Neutrophil (primary cell): ENCODE measurements around the gene KLHL4.

Experiments
- H3K27ac ChIP-seq: fragments of 200-600 bp; sonication (generic); 2 replicates; pipeline ENCODE4 v1.5.1; 2016; ENCODE audit warnings: mild to moderate bottlenecking, moderate library complexity
- H3K27me3 ChIP-seq: fragments of 200-600 bp; sonication (generic); 2 replicates; pipeline ENCODE4 v1.6.0; 2016; ENCODE audit warnings: mild to moderate bottlenecking
- H3K36me3 ChIP-seq: fragments of 200-600 bp; sonication (generic); 2 replicates; pipeline ENCODE4 v1.5.1; 2017
- H3K4me1 ChIP-seq, 2 experiments: fragments of 200-600 bp in 1 of 2; sonication (generic) in 1 of 2; 1 replicate in 1 of 2; 2 replicates in 1 of 2; pipeline versions ENCODE4 v1.5.1 to v1.6.1; 2013 to 2016; ENCODE audit warnings: low read depth in 1 of 2, low read length in 1 of 2, mild to moderate bottlenecking in 1 of 2, moderate library complexity in 1 of 2; ENCODE audit not compliant: control insufficient read depth in 1 of 2, insufficient read depth in 1 of 2
- H3K4me3 ChIP-seq, 2 experiments: fragments of 200-600 bp in 1 of 2; sonication (generic) in 1 of 2; 1 replicate in 1 of 2; 2 replicates in 1 of 2; pipeline ENCODE4 v1.5.1; 2013 to 2016; ENCODE audit warnings: low read depth in 1 of 2, low read length in 1 of 2, mild to moderate bottlenecking in 1 of 2, moderate library complexity in 1 of 2
- H3K9me3 ChIP-seq: fragments of 200-600 bp; sonication (generic); 2 replicates; pipeline ENCODE4 v1.5.1; 2016
- CTCF ChIP-seq: fragments of 200-600 bp; sonication (generic); IDR thresholded peaks from 2 replicates; pipeline ENCODE4 v1.5.1; 2016; ENCODE audit warnings: antibody characterized with exemption

KLHL4 gene

DNA sequence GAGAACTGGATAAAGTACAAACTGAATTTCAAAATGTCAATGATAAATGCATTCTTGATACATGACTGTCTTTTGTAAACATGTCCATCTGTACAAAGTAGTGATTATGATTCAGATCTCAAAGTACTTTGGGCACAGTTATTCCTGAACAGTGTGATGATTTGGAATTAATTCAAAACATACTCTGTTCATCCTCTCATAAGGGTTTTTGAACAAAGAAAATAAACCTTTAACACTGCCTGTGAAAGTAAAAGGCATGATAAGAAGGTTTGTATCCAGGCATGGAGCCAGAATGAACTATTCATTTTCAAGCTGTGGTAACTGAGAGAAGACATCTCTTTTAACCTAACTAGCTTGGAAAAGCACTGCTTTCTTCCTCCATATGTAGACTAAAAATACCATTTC is 883 bp upstream of the KLHL4 start:
- Histone ChIP-seq H3K4me1 (no peaks in the 10 kb centered on the region), H3K9me3 (no peaks in the 10 kb centered on the region), H3K4me3 (no peak overlapping the region), H3K36me3 (no peaks in the 10 kb centered on the region), H3K27me3 (no peaks in the 10 kb centered on the region), H3K27ac (no peak overlapping the region)
- TF ChIP-seq CTCF = no peak

- H3K27ac ChIP-seq = no peak overlapping the region
- no peaks in the 10 kb centered on the region for H3K27me3 ChIP-seq
- no peaks in the 10 kb centered on the region for H3K4me1 ChIP-seq
- TF ChIP-seq CTCF = no peak
- no peaks in the 10 kb centered on the region for H3K36me3 ChIP-seq
- H3K4me3 ChIP-seq = no peak overlapping the region
- H3K9me3 ChIP-seq = no peaks in the 10 kb centered on the region
Observed at GRCh38 chrX:87518504-87518903, 902 bp downstream of the KLHL4 start.

- no peaks in the 10 kb centered on the region for H3K27me3 ChIP-seq
- no peak for TF ChIP-seq CTCF
- no peak overlapping the region for H3K4me3 ChIP-seq
- H3K4me1 ChIP-seq = no peaks in the 10 kb centered on the region
- no peak overlapping the region for H3K27ac ChIP-seq
- H3K36me3 ChIP-seq = no peaks in the 10 kb centered on the region
- H3K9me3 ChIP-seq = no peaks in the 10 kb centered on the region
Observed at GRCh38 chrX:87525771-87526229, 8.2 kb downstream of the KLHL4 start.

GRCh38 chrX:87526281-87526680 is 8.7 kb downstream of the KLHL4 start:
- no peak for TF ChIP-seq CTCF
- Histone ChIP-seq H3K4me1 (no peaks in the 10 kb centered on the region), H3K4me3 (no peak overlapping the region), H3K27ac (no peak overlapping the region), H3K9me3 (no peaks in the 10 kb centered on the region), H3K27me3 (no peaks in the 10 kb centered on the region), H3K36me3 (no peaks in the 10 kb centered on the region)

DNA sequence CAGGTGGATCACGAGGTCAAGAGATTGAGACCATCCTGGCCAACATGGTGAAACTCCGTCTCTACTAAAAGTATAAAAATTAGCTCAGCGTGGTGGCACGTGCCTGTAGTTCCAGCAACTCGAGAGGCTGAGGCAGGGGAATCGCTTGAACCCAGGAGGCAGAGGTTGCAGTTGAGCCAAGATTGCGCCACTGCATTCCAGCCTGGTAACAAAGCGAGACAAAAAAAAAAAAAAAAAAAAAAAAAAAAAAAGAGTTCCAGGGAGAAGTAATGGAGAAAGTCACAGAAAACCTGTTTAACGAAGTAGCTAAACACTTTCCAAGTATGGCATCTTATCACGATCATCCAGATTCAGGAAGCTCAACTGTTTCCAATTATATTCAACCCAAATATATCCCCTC is 10.9 kb downstream of the KLHL4 start:
- H3K27ac ChIP-seq = no peak overlapping the region
- no peak overlapping the region for H3K4me3 ChIP-seq
- H3K4me1 ChIP-seq = no peaks in the 10 kb centered on the region
- no peak for TF ChIP-seq CTCF
- H3K36me3 ChIP-seq = no peaks in the 10 kb centered on the region
- H3K27me3 ChIP-seq = no peaks in the 10 kb centered on the region
- no peaks in the 10 kb centered on the region for H3K9me3 ChIP-seq

- no peaks in the 10 kb centered on the region for H3K27me3 ChIP-seq
- no peak overlapping the region for H3K27ac ChIP-seq
- H3K4me1 ChIP-seq = no peaks in the 10 kb centered on the region
- H3K4me3 ChIP-seq = no peak overlapping the region
- TF ChIP-seq CTCF = no peak
- no peaks in the 10 kb centered on the region for H3K9me3 ChIP-seq
- no peaks in the 10 kb centered on the region for H3K36me3 ChIP-seq
Observed at GRCh38 chrX:87571964-87572363, 54.4 kb downstream of the KLHL4 start.
